Right renal pelvis (tissue), 4 donors: Measurements from ENCODE around the gene FAM217A. TPM values are rescaled to one million over a fixed set of nuclear protein-coding genes. Genes with fewer than 3 reads are reported as not detected.
"Not testable (repeated sequence)": the region's sequence is repeated elsewhere in the genome, so short reads cannot be mapped to it uniquely, and the experiment has no call there.

Source experiments
- DNase-seq, 4 donors: peaks; one replicate each; pipeline ENCODE4 v3.0.0-alpha.2; 2013; ENCODE audit warnings: low read depth in 4 of 4, low spot score in 3 of 4, missing footprints in 1 of 4
- polyA plus RNA-seq, 4 donors: library from polyadenylated mRNA; unstranded; fragments of 120-200 nt; gene quantifications; one replicate each; pipeline ENCODE4 v1.2.1, GENCODE V29; 2013; ENCODE audit not compliant: insufficient read length in 4 of 4

The FAM217A gene
- 1 to 10 TPM in 3 of 4 donors, under 1 TPM in 1; 1.00 to 1.7 (median 1.3) TPM for polyA plus RNA-seq

DNA sequence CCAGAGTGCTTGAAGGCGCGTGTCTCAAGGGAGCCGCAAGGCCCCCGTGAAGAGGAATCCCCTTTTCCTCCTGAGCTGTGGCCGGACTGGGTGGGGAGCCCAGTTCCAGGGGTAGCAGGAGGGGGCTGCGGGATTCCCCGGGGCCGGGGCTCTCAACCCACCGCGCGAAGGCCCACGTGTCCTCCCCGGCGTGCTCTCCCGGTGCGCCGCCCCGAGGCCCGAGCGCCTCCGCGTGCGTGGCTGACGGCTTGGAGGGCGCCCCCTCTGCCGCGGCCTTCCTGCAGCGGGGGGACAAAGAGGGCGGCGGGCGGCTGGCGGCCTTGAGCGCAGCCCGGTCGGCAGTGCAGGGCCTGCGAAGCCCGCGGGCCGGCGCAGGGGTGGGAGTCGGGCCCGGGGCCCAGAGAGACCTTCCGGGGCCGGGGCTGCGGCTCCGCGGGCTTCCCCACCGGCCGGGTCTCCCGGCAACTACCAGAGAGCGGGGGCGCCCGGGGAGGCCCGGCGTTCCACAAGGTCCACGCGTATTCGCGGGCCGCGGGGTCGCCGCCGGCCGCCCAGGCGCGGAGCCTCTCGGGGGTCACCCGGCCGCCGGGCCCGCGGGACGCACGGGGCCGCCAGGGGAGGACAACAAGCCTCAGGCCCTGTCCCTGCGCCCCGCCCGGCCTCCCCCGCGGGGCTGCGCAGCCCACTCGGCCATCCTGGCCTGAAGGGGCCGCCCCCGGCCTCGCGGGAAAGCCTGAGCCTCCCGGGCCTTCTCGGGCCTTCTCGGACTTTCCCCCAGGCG lies at the start of gene FAM217A:
Gene FAM217A (minus strand): TSS at position 447 of the 781 bp plus-strand sequence. CDS start 1,723 bp downstream, outside the sequence.
- DNase-seq: no peak

DNA sequence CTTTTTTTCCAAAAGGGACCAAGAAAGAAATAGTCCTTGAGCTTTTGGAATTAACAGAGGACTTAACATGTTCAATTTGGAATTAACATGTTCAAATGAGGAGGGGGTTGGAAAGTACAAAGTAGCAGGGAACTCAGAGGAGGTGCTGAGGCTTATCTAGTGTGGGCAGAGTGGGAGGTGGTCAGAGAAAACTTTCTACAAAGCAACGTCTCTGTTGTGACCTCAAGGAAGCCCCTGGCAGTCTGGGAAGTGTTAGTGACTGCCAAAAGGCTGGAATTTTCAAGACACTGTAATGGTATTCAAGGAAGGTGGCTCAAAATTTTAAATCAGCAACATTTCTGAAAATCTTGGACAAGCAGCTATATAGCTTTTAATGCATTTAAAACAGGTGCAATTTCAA lies 49.1 kb upstream of the FAM217A start:
- no peak for DNase-seq

DNA sequence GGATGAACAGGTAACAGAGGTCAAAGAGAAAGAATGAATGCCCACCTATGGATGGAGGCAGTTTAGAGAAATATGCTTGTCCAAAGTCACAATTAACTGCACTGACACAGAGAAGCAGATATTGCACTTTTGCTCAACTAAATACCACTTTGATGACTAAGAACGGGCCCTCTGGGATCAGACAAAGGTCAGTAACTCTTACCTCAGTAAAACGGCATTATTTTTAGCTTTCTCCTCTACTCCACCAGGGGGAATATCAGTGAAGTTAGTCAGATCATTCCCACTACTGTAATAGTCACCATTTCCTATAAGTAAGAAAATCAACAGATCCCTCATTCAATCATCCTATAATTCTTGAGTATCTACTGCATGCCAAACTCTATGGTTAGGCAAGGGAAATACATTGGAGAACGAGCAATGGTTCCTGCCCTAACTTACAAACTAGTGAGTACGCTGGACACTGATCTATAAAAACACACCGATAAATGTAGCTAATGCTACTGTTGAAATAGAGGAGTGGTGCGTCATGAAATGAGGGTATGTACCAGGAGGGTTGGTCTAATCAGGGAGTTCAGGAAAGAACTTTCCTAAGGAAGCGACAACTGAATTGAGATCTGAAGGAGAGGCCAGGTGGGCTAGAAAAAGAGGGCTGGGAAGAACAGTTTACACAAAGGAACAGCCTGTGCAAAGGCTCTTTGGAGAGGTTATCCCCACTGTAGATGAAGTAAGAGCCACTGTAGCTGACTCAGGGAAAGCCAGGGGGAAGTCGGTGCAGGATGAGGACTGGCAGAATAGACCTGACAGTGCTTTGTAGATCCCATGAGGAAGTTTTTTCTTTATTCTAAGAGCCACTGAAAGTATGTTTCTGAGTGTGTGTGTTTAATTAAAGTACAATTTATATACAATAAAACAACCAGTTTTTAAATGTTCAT lies 47.3 kb upstream of the FAM217A start:
- no peak for DNase-seq

GRCh38 chr6:4125500-4125899 lies 46.6 kb upstream of the FAM217A start:
- no peak for DNase-seq

DNA sequence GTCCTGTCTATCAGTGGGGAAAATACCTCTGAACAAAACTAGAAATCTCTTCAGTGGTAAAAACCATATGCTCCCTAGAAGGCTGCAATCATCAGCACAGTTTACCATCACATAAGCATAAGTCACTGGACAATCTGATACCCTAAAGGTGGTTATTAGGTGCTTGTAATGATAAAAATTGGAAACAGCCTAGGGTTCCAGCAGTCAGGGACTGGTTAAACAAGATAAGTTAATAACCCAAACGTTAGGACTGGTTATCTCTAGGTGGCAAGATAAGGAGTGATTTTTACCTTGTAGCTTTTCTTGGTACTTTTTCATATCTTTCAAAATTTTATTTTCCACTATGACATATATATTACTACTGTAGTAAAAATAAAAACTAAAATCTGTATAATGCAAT lies 45.4 kb upstream of the FAM217A start:
- DNase-seq: no peak

GRCh38 chr6:4115741-4116140 lies 36.8 kb upstream of the FAM217A start:
- no peak for DNase-seq

GRCh38 chr6:4114123-4114522 lies 35.2 kb upstream of the FAM217A start:
- no peak for DNase-seq

GRCh38 chr6:4113649-4114048 lies 34.7 kb upstream of the FAM217A start:
- no peak for DNase-seq

DNA sequence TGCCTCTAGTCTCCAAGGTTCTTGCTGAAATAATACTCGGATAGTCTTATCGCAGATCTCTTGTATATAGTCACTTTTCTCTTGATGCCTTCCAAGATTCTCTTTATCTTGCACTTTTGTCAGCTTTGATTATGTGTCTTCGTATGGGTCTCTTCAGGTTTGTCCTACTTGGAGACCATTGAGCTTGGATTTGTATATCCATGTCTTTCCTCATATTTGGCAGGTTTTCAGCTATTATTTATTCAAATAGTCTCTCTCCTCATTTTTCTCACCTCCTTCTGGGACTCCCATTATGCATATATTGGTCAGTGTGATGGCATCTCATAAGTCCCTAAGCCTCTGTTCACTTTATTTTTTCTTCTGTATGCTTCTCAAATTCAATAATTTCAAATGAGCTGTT lies 33.4 kb upstream of the FAM217A start:
- DNase-seq: no peak

- DNase-seq: not testable (repeated sequence)
Measured at GRCh38 chr6:4109363-4109815, 30.5 kb upstream of the FAM217A start.

DNA sequence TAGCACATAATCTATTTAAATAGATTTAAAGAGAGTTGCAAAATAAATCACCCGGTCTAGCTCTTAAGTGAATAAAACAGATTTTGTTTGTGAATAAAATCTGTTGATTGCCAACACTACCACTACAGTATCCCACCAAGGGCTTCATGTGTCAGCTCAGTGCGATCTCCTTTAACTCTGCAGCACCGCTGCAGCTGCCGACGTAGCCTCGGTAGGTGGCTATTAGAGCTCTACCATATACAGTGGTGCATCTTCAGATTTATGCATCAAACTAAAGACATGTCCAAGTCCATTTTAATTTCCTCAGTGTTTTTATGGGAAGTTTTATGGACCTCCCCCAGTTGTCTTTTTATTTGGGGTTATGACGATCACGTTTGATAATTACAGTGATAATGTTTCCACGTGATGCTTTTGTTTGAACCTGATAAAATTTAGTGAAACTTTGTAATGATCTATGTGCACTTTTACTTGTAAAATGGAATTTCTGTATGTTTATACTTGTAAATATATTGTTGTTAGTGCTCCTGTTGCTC lies 29.7 kb upstream of the FAM217A start:
- no peak for DNase-seq

DNA sequence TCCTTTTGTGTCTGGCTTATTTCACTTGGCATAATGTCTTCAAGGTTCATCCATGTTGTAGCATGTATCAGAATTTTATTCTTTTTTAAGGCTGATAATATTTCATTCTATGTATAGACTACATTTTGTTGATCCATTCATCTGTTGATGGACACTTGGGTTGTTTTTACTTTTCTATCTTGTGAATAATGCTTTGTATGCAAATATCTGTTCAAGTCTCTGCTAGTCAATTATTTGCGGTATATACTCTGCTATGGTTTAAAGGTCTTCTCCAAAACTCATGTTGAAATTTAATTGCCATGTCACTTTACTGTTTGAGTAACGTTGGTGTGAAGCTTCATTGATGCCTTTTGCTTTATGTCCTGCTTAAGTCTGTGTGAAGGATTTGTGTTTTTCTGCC lies 28.9 kb upstream of the FAM217A start:
- no peak for DNase-seq

DNA sequence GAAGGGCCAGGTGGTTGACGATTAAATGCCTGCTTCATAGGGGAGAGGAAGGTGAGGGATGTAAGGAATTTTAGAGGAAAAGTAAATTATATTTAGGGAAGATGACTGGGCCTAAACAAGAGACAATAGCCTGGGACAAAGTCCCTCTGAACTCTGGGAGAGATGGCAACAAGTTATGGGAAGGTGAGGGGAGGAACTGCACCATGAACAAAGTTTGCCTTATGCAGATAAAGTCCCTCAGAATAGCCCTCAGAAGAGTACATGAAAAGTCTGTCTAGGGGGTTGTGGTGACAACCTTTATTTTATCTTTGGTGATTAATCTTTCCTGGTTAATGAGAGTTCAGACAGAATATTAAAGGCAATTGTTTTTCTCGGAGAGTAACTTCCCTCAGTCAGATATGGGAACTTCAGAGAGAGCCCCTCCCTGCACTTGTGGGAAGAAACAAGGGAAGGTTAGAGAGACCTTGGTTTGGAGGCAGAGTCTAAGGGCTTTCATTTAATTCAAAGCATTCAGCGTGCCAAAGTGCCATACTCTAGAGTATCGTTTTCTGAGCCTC lies 27.1 kb upstream of the FAM217A start:
- no peak for DNase-seq

GRCh38 chr6:4103929-4104328 lies 25.0 kb upstream of the FAM217A start:
- DNase-seq: no peak

DNA sequence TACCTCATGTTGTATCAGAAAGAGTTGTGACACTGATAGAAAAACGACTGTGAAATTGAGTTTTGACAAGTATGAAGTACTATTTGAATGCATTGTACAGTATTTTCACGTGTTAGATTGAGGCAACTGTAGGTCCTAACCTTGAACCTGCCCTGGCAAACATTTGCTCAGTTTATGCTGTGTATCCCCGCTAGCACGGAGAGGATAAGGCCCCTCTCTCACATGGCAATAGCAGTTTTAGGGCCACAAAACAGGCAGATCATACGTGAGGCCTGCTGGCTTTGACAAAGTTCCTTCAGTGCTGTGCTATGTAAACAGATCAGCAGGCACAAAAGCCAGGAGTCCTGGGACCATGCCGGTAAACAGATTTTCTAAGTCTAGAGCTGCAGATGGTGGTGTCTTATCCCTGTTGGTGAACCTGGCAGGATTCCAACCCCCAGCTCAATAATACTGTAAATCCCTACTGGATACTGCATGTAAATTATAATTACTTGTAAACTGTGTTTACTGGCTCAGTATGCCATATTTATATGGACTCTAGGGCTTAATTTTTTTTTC lies 23.8 kb upstream of the FAM217A start:
- no peak for DNase-seq

DNA sequence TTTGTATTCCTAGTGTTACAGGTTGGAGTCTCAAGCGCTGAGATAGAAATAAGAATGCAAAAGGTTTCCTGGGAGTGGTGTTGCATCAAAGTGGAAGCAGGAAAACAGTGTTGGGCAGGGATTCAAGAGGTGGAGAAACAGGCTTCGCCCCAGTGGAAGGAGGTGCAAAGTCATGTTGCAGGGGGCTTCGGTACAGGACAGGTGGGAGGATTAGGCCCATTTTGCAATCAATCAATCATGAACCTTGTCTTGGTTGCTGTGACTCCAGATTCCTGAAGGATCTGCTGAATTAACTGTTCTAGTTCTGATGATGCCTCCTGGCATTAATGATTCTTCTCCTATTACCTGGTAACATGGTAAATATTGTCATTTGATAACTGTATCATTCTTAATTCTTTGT lies 22.4 kb upstream of the FAM217A start:
- DNase-seq: no peak

- DNase-seq: no peak
Measured at GRCh38 chr6:4100655-4101054, 21.7 kb upstream of the FAM217A start.

GRCh38 chr6:4093288-4093687 lies 14.4 kb upstream of the FAM217A start:
- no peak for DNase-seq

- no peak for DNase-seq
Measured at GRCh38 chr6:4091941-4092340, 13.0 kb upstream of the FAM217A start.

DNA sequence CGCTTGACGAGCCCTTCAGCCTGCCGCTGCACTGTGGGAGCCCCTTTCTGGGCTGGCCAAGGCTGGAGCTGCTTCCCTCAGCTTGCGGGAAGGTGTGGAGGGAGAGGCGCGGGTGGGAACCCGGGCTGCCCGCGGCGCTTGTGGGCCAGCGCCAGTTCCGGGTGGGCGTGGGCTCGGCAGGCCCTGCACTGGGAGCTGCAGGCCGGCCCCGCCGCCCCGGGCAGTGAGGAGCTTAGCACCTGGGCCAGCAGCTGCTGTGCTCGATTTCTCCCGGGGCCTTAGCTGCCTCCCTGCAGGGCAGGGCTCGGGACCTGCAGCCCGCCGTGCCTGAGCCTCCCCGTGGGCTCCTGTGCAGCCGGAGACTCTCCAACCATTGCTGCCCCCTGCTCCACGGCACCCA lies 11.1 kb upstream of the FAM217A start:
- not testable (repeated sequence) for DNase-seq

DNA sequence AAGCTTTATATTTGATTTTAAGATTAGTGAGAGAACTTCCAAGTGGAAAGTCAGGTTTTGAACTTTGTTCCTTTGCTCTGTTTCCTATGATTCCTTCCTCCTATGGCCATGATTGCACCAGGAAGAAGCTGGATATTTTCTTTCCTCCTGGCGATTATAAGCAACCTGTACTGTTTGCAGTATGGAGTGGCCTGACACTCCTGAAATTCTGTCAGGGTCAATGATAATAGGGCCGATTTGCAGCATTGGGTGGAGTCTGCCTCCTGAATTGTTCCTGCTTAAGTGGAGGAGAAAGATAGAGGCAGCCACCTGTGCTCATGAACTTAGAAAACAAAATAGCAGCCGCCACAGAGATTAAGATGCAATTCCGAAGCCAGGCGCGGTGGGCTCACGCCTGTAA lies 9.8 kb upstream of the FAM217A start:
- DNase-seq: no peak
